HCT116 (cell line): ENCODE results near the gene ACVRL1. TPM values are rescaled to one million over a fixed set of nuclear protein-coding genes. Genes with fewer than 3 reads are reported as not detected.
A peak's percentile ranks its signal among the peaks of the same experiment; 100 is the strongest.

Source experiments
- ATAC-seq: fragments of 200-7000 bp; cut with Tn5 transposase; 2 replicates; pipeline ENCODE4 v1.9.1; 2020; ENCODE audit warnings: mild to moderate bottlenecking, moderate library complexity
- BruUV-seq: library from RNA; stranded (reverse); fragments of 400-500 nt; replicated peaks from 2 replicates; lab custom pipeline; 2021; lab: Mats Ljungman, UMichigan
- CTCF ChIA-PET: fragments of 300-600 bp; sonication (Branson Sonifier 250); formaldehyde crosslinking; loops from one replicate; lab custom pipeline; 2021; ENCODE audit warnings: antibody characterized with exemption; lab: Charles Lee
- POLR2A ChIA-PET: fragments of 300-600, 350-600 bp; sonication (Branson Sonifier 250); formaldehyde crosslinking; loops from one replicate; lab custom pipeline; 2021; ENCODE audit warnings: antibody characterized with exemption; lab: Charles Lee
- RAD21 ChIA-PET, 2 experiments: fragments of 300-600 bp; sonication (Branson Sonifier 250); formaldehyde crosslinking; loops; one replicate each; lab custom pipeline; 2023; ENCODE audit warnings: low total read pairs in 2 of 2; ENCODE audit not compliant: uncharacterized antibody in 2 of 2, unreplicated experiment in 2 of 2, low non-redundant PET in 1 of 2; lab: Charles Lee
- DNase-seq: peaks from one replicate; pipeline ENCODE4 v3.0.0-alpha.2; 2010; ENCODE audit warnings: low read depth, low spot score
- H2AFZ ChIP-seq: fragments of 200-600 bp; shearing (Covaris generic), sonication (generic); 2 replicates; pipeline ENCODE4 v1.6.1; 2017; ENCODE audit warnings: low read depth, mixed run types, mixed read lengths, antibody characterized with exemption, low read length; ENCODE audit not compliant: poor library complexity, severe bottlenecking
- H3K27ac ChIP-seq: 2 replicates; pipeline ENCODE4 v1.5.1; 2012; ENCODE audit warnings: low read depth, low read length
- H3K27me3 ChIP-seq: fragments of 200-600 bp; sonication (generic); 2 replicates; pipeline ENCODE4 v1.6.1; 2016; ENCODE audit warnings: mixed run types, low read length, mixed read lengths; ENCODE audit not compliant: insufficient read depth
- H3K36me3 ChIP-seq, 2 experiments: fragments of 200-500 bp in 1 of 2; fragments of 200-600 bp in 1 of 2; sonication (Bioruptor generic) in 1 of 2; sonication (generic) in 1 of 2; 2 replicates each; pipeline versions ENCODE4 v1.5.1 to v1.6.1; 2014 to 2016; ENCODE audit warnings: low read length in 2 of 2, inconsistent platforms in 1 of 2, mixed read lengths in 1 of 2, mixed run types in 1 of 2; ENCODE audit not compliant: insufficient read depth in 2 of 2, control insufficient read depth in 1 of 2
- H3K4me1 ChIP-seq, 2 experiments: fragments of 200-600 bp in 1 of 2; sonication (generic) in 1 of 2; 2 replicates each; pipeline versions ENCODE4 v1.5.1 to v1.6.1; 2012 to 2017; ENCODE audit warnings: low read length in 2 of 2, inconsistent platforms in 1 of 2, mild to moderate bottlenecking in 1 of 2, mixed read lengths in 1 of 2, mixed run types in 1 of 2, moderate library complexity in 1 of 2; ENCODE audit not compliant: insufficient read depth in 2 of 2, control insufficient read depth in 1 of 2
- H3K4me2 ChIP-seq: fragments of 200-600 bp; sonication (generic); 2 replicates; pipeline ENCODE4 v1.6.1; 2017; ENCODE audit warnings: mixed run types, low read length, mixed read lengths
- H3K4me3 ChIP-seq, 2 experiments: fragments of 200-600 bp in 1 of 2; sonication (generic) in 1 of 2; replicated peaks in 1 of 2; 2 replicates each; pipeline ENCODE4 v1.5.1; 2011 to 2016; ENCODE audit warnings: low read length in 2 of 2, control low read depth in 1 of 2, low read depth in 1 of 2, mild to moderate bottlenecking in 1 of 2, mixed read lengths in 1 of 2, mixed run types in 1 of 2
- H3K79me2 ChIP-seq: fragments of 200-600 bp; sonication (generic); 2 replicates; pipeline ENCODE4 v1.6.1; 2017; ENCODE audit warnings: mild to moderate bottlenecking, mixed run types, low read length, moderate library complexity, mixed read lengths; ENCODE audit not compliant: insufficient read depth
- H3K9ac ChIP-seq: fragments of 200-600 bp; sonication (generic); 2 replicates; pipeline ENCODE4 v1.6.1; 2016; ENCODE audit warnings: low read length, mixed read lengths
- H3K9me2 ChIP-seq: fragments of 200-600 bp; sonication (generic), shearing (Covaris generic); 2 replicates; pipeline ENCODE4 v1.6.1; 2017; ENCODE audit warnings: mixed run types, mild to moderate bottlenecking, moderate library complexity; ENCODE audit not compliant: insufficient read depth
- H3K9me3 ChIP-seq, 2 experiments: fragments of 200-500 bp in 1 of 2; fragments of 200-600 bp in 1 of 2; sonication (Bioruptor generic) in 1 of 2; sonication (generic) in 1 of 2; 2 replicates each; pipeline ENCODE4 v1.6.1; 2014 to 2017; ENCODE audit warnings: low read length in 2 of 2, mixed read lengths in 2 of 2, inconsistent platforms in 1 of 2, low read depth in 1 of 2, mild to moderate bottlenecking in 1 of 2, mixed run types in 1 of 2, moderate library complexity in 1 of 2; ENCODE audit not compliant: control insufficient read depth in 1 of 2, insufficient read depth in 1 of 2
- H4K20me1 ChIP-seq: fragments of 200-600 bp; sonication (generic), shearing (Covaris generic); 2 replicates; pipeline ENCODE4 v1.6.1; 2017; ENCODE audit warnings: mixed run types, mild to moderate bottlenecking, moderate library complexity; ENCODE audit not compliant: insufficient read depth
- ATF3 ChIP-seq: IDR thresholded peaks from 2 replicates; pipeline ENCODE4 v1.6.1; 2012
- CTCF ChIP-seq, 3 experiments: fragments of 200-600 bp in 1 of 3; sonication (generic) in 1 of 3; IDR thresholded peaks in 2 of 3; conservative IDR thresholded peaks in 1 of 3; 2 replicates each; pipeline ENCODE4 v1.5.1; 2012 to 2017; ENCODE audit warnings: low read depth in 2 of 3, low read length in 2 of 3, antibody characterized with exemption in 1 of 3, borderline replicate concordance in 1 of 3, control low read depth in 1 of 3, mild to moderate bottlenecking in 1 of 3, mixed read lengths in 1 of 3, mixed run types in 1 of 3, moderate library complexity in 1 of 3; ENCODE audit not compliant: insufficient read depth in 1 of 3
- MAX ChIP-seq: IDR thresholded peaks from 2 replicates; pipeline ENCODE4 v1.6.1; 2012
- POLR2A ChIP-seq: IDR thresholded peaks from 2 replicates; pipeline ENCODE4 v1.7.0; 2011; ENCODE audit warnings: borderline replicate concordance; ENCODE audit not compliant: insufficient read depth, insufficient read length; ENCODE audit errors: extremely low read depth
- RAD21 ChIP-seq: IDR thresholded peaks from 2 replicates; pipeline ENCODE4 v1.6.1; 2012; ENCODE audit warnings: low read depth, mild to moderate bottlenecking
- SRF ChIP-seq: IDR thresholded peaks from 2 replicates; pipeline ENCODE4 v1.6.1; 2012; ENCODE audit warnings: low read depth
- TCF7L2 ChIP-seq: IDR thresholded peaks from 2 replicates; pipeline ENCODE4 v1.7.0; 2011; ENCODE audit warnings: borderline replicate concordance, inconsistent platforms; ENCODE audit not compliant: insufficient read depth, insufficient read length; ENCODE audit errors: extremely low read depth
- ZBTB33 ChIP-seq: IDR thresholded peaks from 2 replicates; pipeline ENCODE4 v1.6.1; 2011; ENCODE audit warnings: mild to moderate bottlenecking, low read length, moderate library complexity; ENCODE audit not compliant: insufficient replicate concordance; ENCODE audit errors: extremely low read depth
- intact Hi-C: fragments of 100-400 bp; cut with micrococcal nuclease; formaldehyde crosslinking; loops from 2 replicates; pipeline ENCODE4 v1.10.0; 2022
- total RNA-seq: library from RNA; stranded (reverse); gene quantifications from one replicate; pipeline ENCODE4 v1.2.1, GENCODE V29; 2021; ENCODE audit not compliant: unreplicated experiment

ACVRL1 gene
- total RNA-seq, 1 experiment from 2014 or later = 2.5 TPM

- Histone ChIP-seq H3K27ac (no peak overlapping the region), H3K4me1 (peaks cover 0 to 12% of the 10 kb centered on the region in 2 experiments; a peak in 1 of 4 replicates), H4K20me1 (no peaks in the 10 kb centered on the region), H3K9ac (no peak overlapping the region), H3K9me2 (no peaks in the 10 kb centered on the region), H2AFZ (no peak overlapping the region), H3K36me3 (no peaks in the 10 kb centered on the region), H3K79me2 (no peaks in the 10 kb centered on the region), H3K27me3 (no peaks in the 10 kb centered on the region), H3K4me3 (no peak overlapping the region), H3K4me2 (no peak overlapping the region), H3K9me3 (no peaks in the 10 kb centered on the region)
- BruUV-seq = no TSS peak
- intact Hi-C loops = loop anchor here (1.0 kb wide), 1 partner anchor 54 kb away; no protein-coding TSS in a partner anchor
- no peak for TF ChIP-seq MAX
- TF ChIP-seq ZBTB33 = no peak
- no peak for TF ChIP-seq SRF
- TF ChIP-seq TCF7L2 = no peak
- peak; percentile 23; the same call in 1 of the 2 replicates for ATAC-seq
- POLR2A ChIA-PET = no interaction called here
- DNase-seq = no peak
- RAD21 ChIA-PET = no interaction called here
- CTCF ChIA-PET = no interaction called here
Observed at GRCh38 chr12:51926064-51926632, 18.8 kb downstream of the ACVRL1 start.

GRCh38 chr12:51926718-51927117, 19.4 kb downstream of the ACVRL1 start:
- DNase-seq (peak; percentile 48), ATAC-seq (peak; percentile 70)
- Histone ChIP-seq H3K4me1 (peaks cover 0 to 12% of the 10 kb centered on the region in 2 experiments; a peak in 1 of 4 replicates), H3K36me3 (no peaks in the 10 kb centered on the region), H3K79me2 (no peaks in the 10 kb centered on the region), H3K9ac (no peak overlapping the region), H3K4me2 (no peak overlapping the region), H3K9me3 (no peaks in the 10 kb centered on the region), H2AFZ (no peak overlapping the region), H4K20me1 (no peaks in the 10 kb centered on the region), H3K4me3 (no peak overlapping the region), H3K9me2 (no peaks in the 10 kb centered on the region), H3K27me3 (no peaks in the 10 kb centered on the region), H3K27ac (no peak overlapping the region)
- TF ChIP-seq CTCF (IDR thresholded peaks at IDR 0.05 in 2 of 3, conservative IDR thresholded peaks at IDR 0.05 in 1 of 3; ENCODE audit: borderline replicate concordance in 1 of 3, insufficient read depth in 1 of 3, low read depth in 2 of 3, low read length in 2 of 3) (peak; percentile 64 to 75 (median 72); a peak in 5 of 6 replicates), RAD21 (peak; percentile 73), POLR2A (no peak), ATF3 (no peak)
- ChIA-PET POLR2A (no interaction called here), CTCF (interaction anchor here (1.1 kb wide), 1 partner anchor 33 kb away, joined by 3 read pairs; no protein-coding TSS in a partner anchor), RAD21 (no interaction called here)
- no TSS peak for BruUV-seq
- intact Hi-C loops = loop anchor here (1.0 kb wide), 1 partner anchor 54 kb away; no protein-coding TSS in a partner anchor
